Panc1 (cell line): ENCODE measurements around the gene ADCY4.

Experiments used
- CTCF ChIP-seq: fragments of 450-650 bp; IDR thresholded peaks from 2 replicates; pipeline ENCODE4 v1.5.1; 2017; ENCODE audit warnings: mild to moderate bottlenecking
- POLR2AphosphoS5 ChIP-seq: IDR thresholded peaks from 2 replicates; pipeline ENCODE4 v1.6.1; 2012; ENCODE audit warnings: mild to moderate bottlenecking, low read depth, low read length, moderate library complexity
- REST ChIP-seq, 2 experiments: IDR thresholded peaks; 2 replicates each; pipeline ENCODE4 v1.6.1; 2011 to 2012; ENCODE audit warnings: low read depth in 2 of 2, control low read depth in 1 of 2, low read length in 1 of 2, mild to moderate bottlenecking in 1 of 2, moderate library complexity in 1 of 2; ENCODE audit not compliant: insufficient read depth in 1 of 2
- TCF7L2 ChIP-seq: IDR thresholded peaks from 2 replicates; pipeline ENCODE4 v1.6.1; 2011; ENCODE audit warnings: mild to moderate bottlenecking, low read depth, low read length, inconsistent platforms

- no peak for TF ChIP-seq CTCF
- no peak for TF ChIP-seq POLR2AphosphoS5
- no peak for TF ChIP-seq TCF7L2
- no peak for TF ChIP-seq REST (IDR thresholded peaks at IDR 0.05; ENCODE audit: insufficient read depth in 1 of 2, low read depth in 2 of 2, low read length in 1 of 2)
Measured at GRCh38 chr14:24337144-24337823, 2.4 kb upstream of the ADCY4 start.
